Forelimb muscle (tissue), 1 donor: ENCODE measurements around the gene MAP3K10. TPM values are rescaled to one million over a fixed set of nuclear protein-coding genes. Genes with fewer than 3 reads are reported as not detected.

Experiments used
- DNase-seq: peaks from one replicate; pipeline ENCODE4 v3.0.0-alpha.2; 2013; ENCODE audit warnings: low read depth
- polyA plus RNA-seq: library from polyadenylated mRNA; unstranded; fragments of 120-200 nt; gene quantifications from one replicate; pipeline ENCODE4 v1.2.1, GENCODE V29; 2013; ENCODE audit not compliant: insufficient read length

Gene MAP3K10
- polyA plus RNA-seq, 1 donor, result 10.1 TPM

DNA sequence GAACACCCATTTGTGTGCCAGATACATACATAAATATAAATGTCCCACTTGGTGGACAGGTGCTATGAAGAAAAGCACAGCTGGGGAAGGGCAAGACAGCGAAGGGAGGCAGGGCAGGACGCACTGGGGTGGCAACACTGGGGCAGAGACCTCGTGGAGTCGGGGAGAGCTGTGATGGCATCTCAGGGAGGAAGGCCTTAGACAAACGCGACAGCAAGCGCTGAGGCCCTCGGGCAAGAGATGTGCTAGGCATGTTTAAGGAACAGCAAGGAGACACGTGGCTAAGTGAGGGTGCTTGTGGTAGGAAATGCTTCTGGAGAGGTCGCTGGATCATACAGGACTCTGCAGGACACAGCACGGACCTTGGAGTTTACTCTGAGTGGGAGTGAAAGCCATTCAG lies 58.6 kb downstream of the MAP3K10 start:
- no peak for DNase-seq

GRCh38 chr19:40251244-40251643 lies 60.0 kb downstream of the MAP3K10 start:
- DNase-seq, result no peak

DNA sequence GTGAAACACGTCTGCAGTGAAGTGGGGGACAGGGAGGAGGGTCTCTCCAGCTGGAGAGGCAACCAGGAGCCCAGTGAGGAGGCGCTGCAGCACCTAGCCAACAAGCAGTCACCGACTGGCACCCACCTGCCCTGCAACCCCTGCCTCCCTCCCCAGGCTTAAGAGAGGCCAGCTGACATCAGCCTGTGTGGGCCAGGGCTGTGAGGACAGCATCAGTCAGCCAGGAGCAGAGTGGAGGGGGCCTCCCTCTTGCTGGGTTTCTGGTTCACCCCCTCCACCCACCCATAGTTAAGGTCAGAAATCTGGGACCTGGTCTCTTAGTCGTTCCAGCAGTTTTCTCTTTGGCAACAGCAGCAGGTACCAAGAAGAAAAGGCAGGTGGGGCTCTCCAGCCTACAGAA lies 60.8 kb downstream of the MAP3K10 start:
- DNase-seq, result no peak

DNA sequence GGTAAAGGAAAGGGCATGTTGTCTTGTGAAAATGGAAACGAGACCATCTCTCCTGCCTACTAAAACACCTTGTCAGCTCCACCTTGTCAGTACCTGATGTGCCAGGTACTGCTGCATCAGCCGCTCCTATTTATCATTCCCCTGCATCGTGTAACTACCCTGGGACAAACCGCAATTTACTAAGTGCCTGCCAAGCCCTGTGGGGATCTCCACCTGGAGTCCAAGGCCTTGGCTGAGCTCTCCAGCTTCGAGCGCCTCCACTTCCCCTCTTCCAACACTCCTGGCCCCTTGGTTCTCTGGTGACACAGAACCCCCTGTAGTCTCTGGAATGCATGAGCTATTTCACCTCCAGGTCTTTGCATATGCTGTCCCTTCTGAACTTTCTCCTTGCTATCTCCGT lies 61.2 kb downstream of the MAP3K10 start:
- DNase-seq, result no peak

- DNase-seq, result no peak
Measured at GRCh38 chr19:40253611-40254092, 62.4 kb downstream of the MAP3K10 start.

GRCh38 chr19:40254714-40255418 lies 63.6 kb downstream of the MAP3K10 start:
- no peak for DNase-seq

DNA sequence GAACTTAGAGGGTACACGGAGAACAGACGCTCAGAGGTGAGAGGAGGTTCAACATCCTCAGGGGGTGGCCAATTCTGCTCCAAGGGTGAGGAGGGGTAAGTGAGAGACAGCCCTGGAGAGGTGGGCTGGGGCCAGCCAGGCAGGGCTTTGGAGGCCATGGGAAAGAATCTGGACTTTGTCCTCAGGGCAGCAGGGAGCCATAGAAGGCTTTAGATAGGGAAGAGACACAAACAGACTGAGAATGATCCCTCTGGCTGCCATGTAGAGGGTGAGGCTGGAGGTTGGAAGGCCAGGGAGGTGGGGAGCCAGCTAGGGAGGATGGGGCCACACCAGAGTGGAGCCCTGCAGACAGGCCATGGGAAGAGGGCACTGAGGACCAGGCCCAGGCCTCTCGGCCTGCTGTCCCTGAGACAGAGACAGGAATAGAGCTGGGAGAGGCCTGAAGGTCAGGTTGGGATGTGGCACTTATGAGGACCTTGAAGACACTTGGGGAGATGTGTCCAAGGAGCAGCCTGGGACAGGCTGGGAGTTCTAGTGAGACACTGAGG lies 64.5 kb downstream of the MAP3K10 start:
- DNase-seq, result no peak

GRCh38 chr19:40256512-40256911 lies 65.3 kb downstream of the MAP3K10 start:
- DNase-seq, result no peak

DNA sequence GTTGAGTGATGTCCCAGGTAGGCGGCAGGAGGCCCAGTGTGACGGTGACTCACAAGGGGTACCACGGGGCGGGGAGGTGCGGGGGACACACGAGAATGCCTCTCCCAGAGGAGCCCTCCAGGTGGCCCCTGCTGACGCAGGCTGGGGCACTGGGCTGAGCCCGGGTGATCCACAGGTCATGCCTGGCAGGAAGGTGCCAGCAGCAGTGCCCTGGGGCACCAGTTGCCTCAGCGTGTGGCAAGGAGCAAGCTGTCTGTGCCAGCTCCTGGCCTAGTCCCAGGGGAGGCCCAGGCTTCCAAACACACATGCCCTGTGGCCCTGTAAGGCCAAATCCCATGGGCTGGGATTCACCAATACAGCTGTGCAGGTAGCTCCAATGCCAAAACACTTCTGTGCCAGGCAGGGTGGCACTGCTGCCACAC lies 65.9 kb downstream of the MAP3K10 start:
- DNase-seq, result no peak

GRCh38 chr19:40261631-40262030 lies 70.4 kb downstream of the MAP3K10 start:
- no peak for DNase-seq

GRCh38 chr19:40262422-40262821 lies 71.2 kb downstream of the MAP3K10 start:
- DNase-seq, result no peak

GRCh38 chr19:40263440-40264313 lies 72.5 kb downstream of the MAP3K10 start:
- no peak for DNase-seq

GRCh38 chr19:40264314-40265054 lies 73.3 kb downstream of the MAP3K10 start:
- no peak for DNase-seq

Other genes with a start within 250 kb of the MAP3K10 start
- gene PSMC4, start 220.3 kb upstream of the MAP3K10 start, polyA plus RNA-seq, result 54.5 TPM
- gene ZNF546, start 194.4 kb upstream of the MAP3K10 start, polyA plus RNA-seq, result 4.6 TPM
- gene ZNF780B, start 135.2 kb upstream of the MAP3K10 start, polyA plus RNA-seq, result 13.4 TPM
- gene ZNF780A, start 100.5 kb upstream of the MAP3K10 start, polyA plus RNA-seq, result 8.6 TPM
- 0.10 TPM for gene TTC9B, start 27.0 kb downstream of the MAP3K10 start, polyA plus RNA-seq
- 0.65 TPM for gene CCNP, start 35.3 kb downstream of the MAP3K10 start, polyA plus RNA-seq
- gene AKT2, start 93.9 kb downstream of the MAP3K10 start, polyA plus RNA-seq, result 187 TPM
- 77.2 TPM for gene C19orf47, start 157.0 kb downstream of the MAP3K10 start, polyA plus RNA-seq
- gene PLD3, start 157.3 kb downstream of the MAP3K10 start, polyA plus RNA-seq, result 232 TPM
- 2.5 TPM for gene HIPK4, start 198.8 kb downstream of the MAP3K10 start, polyA plus RNA-seq
- gene PRX, start 222.0 kb downstream of the MAP3K10 start, polyA plus RNA-seq, result 7.7 TPM
- gene SERTAD1, start 234.6 kb downstream of the MAP3K10 start, polyA plus RNA-seq, result 5.8 TPM